Muscle layer of duodenum (tissue), 2 donors: Measurements from ENCODE around the gene ARHGEF17.

Source experiments
- H3K27ac ChIP-seq: one replicate; pipeline ENCODE4 v1.7.0; 2013; ENCODE audit warnings: mild to moderate bottlenecking, low read length
- H3K27me3 ChIP-seq: one replicate; pipeline ENCODE4 v1.7.0; 2013; ENCODE audit warnings: low read depth, mild to moderate bottlenecking, control low read depth, low read length
- H3K36me3 ChIP-seq, 2 donors: one replicate each; pipeline ENCODE4 v1.7.0; 2013; ENCODE audit warnings: low read length in 2 of 2, control low read depth in 1 of 2, mild to moderate bottlenecking in 1 of 2; ENCODE audit not compliant: insufficient read depth in 2 of 2, control insufficient read depth in 1 of 2
- H3K4me1 ChIP-seq, 2 donors: one replicate each; pipeline ENCODE4 v1.7.0; 2013; ENCODE audit warnings: low read length in 2 of 2, mild to moderate bottlenecking in 2 of 2, control low read depth in 1 of 2, moderate library complexity in 1 of 2; ENCODE audit not compliant: insufficient read depth in 2 of 2, control insufficient read depth in 1 of 2
- H3K4me3 ChIP-seq, 2 donors: one replicate each; pipeline ENCODE4 v1.7.0; 2013; ENCODE audit warnings: low read length in 2 of 2, low read depth in 1 of 2, mild to moderate bottlenecking in 1 of 2
- H3K9me3 ChIP-seq, 2 donors: one replicate each; pipeline ENCODE4 v1.7.0; 2013; ENCODE audit warnings: low read length in 2 of 2, control low read depth in 1 of 2, mild to moderate bottlenecking in 1 of 2; ENCODE audit not compliant: control insufficient read depth in 1 of 2
- donor health status: healthy.

ARHGEF17 gene

GRCh38 chr11:73310661-73311393 lies 2.8 kb downstream of the ARHGEF17 start:
- Histone ChIP-seq H3K36me3 (peaks cover 0 to 4% of the 10 kb centered on the region in 2 donors), H3K9me3 (no peaks in the 10 kb centered on the region), H3K27me3 (no peaks in the 10 kb centered on the region), H3K4me3 (peak overlapping the region; percentile 28 to 84), H3K27ac (peak overlapping the region; percentile 39), H3K4me1 (peaks cover 14 to 52% of the 10 kb centered on the region in 2 donors)

GRCh38 chr11:73311394-73311869 lies 3.4 kb downstream of the ARHGEF17 start:
- H3K9me3 ChIP-seq: no peaks in the 10 kb centered on the region
- H3K4me3 ChIP-seq: peak overlapping the region; percentile 28 to 84
- peaks cover 0 to 4% of the 10 kb centered on the region in 2 donors for H3K36me3 ChIP-seq
- no peaks in the 10 kb centered on the region for H3K27me3 ChIP-seq
- H3K4me1 ChIP-seq: peaks cover 20 to 58% of the 10 kb centered on the region in 2 donors
- peak overlapping the region; percentile 92 for H3K27ac ChIP-seq

DNA sequence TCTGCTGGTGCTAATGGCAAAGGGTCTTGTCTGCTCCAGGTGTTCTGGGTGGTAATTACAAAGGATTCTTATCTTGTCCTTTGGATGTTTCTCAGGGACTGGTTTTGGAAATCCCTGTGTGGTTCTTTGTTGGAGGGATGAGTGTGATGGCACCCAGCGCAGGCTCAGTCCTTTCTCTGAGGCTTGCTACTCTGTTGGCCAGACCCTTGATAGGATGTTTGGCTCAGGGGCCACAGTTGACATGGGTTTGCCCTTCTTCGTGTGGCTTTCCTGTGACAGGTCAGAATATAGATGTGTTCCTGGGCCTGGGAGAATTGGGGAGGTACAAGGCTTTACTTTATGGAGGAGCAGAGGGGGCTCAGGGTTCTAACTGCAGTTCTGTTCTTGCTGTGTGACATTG lies 4.0 kb downstream of the ARHGEF17 start:
- peaks cover 22 to 58% of the 10 kb centered on the region in 2 donors for H3K4me1 ChIP-seq
- no peaks in the 10 kb centered on the region for H3K9me3 ChIP-seq
- peak overlapping the region; percentile 28 to 84 for H3K4me3 ChIP-seq
- peak overlapping the region; percentile 92 for H3K27ac ChIP-seq
- no peaks in the 10 kb centered on the region for H3K27me3 ChIP-seq
- peaks cover 0 to 4% of the 10 kb centered on the region in 2 donors for H3K36me3 ChIP-seq

GRCh38 chr11:73312851-73313327 lies 4.8 kb downstream of the ARHGEF17 start:
- peak overlapping the region; percentile 92 for H3K27ac ChIP-seq
- H3K27me3 ChIP-seq: no peaks in the 10 kb centered on the region
- peaks cover 24 to 66% of the 10 kb centered on the region in 2 donors for H3K4me1 ChIP-seq
- H3K4me3 ChIP-seq: peak overlapping the region; percentile 28 to 84
- peaks cover 0 to 4% of the 10 kb centered on the region in 2 donors for H3K36me3 ChIP-seq
- no peaks in the 10 kb centered on the region for H3K9me3 ChIP-seq

- H3K4me3 ChIP-seq: peak overlapping the region; percentile 28 to 84
- H3K36me3 ChIP-seq: peaks cover 0 to 4% of the 10 kb centered on the region in 2 donors
- no peaks in the 10 kb centered on the region for H3K27me3 ChIP-seq
- H3K27ac ChIP-seq: peak overlapping the region; percentile 92
- H3K4me1 ChIP-seq: peaks cover 27 to 73% of the 10 kb centered on the region in 2 donors
- no peaks in the 10 kb centered on the region for H3K9me3 ChIP-seq
Observed at GRCh38 chr11:73313652-73314051, 5.6 kb downstream of the ARHGEF17 start.

DNA sequence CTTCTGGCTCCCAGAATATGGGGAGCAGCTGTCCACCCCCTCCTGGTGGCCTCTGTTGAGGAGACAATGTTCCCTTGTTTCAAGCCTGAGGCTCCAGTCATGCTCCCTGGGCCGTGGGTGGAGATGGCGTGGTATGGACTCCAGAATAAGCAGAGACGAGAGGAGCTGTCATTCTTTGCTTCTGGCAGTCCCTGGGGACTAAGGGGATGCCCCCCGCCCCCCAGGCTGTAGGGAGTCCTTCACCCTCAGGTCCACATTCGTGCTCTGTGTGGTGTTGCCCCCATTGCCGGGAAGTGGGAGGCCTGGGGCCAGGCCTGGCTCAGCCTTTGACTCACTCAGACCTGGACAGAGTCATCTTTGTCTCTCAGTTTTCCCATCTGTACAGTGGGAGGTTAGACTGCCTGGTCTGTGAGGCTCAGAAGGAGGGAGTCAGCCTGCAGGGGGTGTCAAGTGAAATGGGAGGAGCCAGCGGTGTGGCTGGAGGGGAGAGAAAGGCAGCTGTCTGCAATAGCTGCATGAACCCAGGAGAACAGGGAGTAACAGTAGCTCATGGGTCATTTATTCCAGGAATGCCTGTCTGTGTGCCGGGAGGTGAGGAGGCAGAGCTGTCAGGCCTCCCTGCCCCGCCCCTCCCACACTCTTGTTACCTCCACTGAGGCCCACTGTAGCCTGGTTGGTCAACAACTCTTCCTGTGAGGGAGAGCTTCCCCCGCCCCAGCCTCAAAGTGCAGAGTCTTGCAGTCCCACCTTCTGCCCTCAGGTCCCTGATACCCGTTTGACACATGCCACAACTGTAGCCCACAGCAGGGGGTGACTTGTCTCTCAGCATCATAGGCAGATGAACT lies 6.3 kb downstream of the ARHGEF17 start:
- H3K9me3 ChIP-seq: no peaks in the 10 kb centered on the region
- peaks cover 27 to 80% of the 10 kb centered on the region in 2 donors for H3K4me1 ChIP-seq
- H3K27me3 ChIP-seq: no peaks in the 10 kb centered on the region
- peak overlapping the region; percentile 92 for H3K27ac ChIP-seq
- H3K36me3 ChIP-seq: no peaks in the 10 kb centered on the region
- H3K4me3 ChIP-seq: peak overlapping the region; percentile 28 to 84

- Histone ChIP-seq H3K27ac (peak overlapping the region; percentile 92), H3K4me1 (peaks cover 27 to 85% of the 10 kb centered on the region in 2 donors), H3K36me3 (no peaks in the 10 kb centered on the region), H3K4me3 (peak overlapping the region; percentile 38 to 84), H3K27me3 (no peaks in the 10 kb centered on the region), H3K9me3 (no peaks in the 10 kb centered on the region)
Observed at GRCh38 chr11:73315293-73316020, 7.4 kb downstream of the ARHGEF17 start.

GRCh38 chr11:73316422-73316821 lies 8.3 kb downstream of the ARHGEF17 start:
- H3K4me3 ChIP-seq: peak overlapping the region in 1 of 2 donors; percentile 23
- no peaks in the 10 kb centered on the region for H3K9me3 ChIP-seq
- no peaks in the 10 kb centered on the region for H3K36me3 ChIP-seq
- H3K27ac ChIP-seq: peak overlapping the region; percentile 92
- peaks cover 32 to 86% of the 10 kb centered on the region in 2 donors for H3K4me1 ChIP-seq
- H3K27me3 ChIP-seq: no peaks in the 10 kb centered on the region

GRCh38 chr11:73317373-73317772 lies 9.3 kb downstream of the ARHGEF17 start:
- Histone ChIP-seq H3K4me3 (peak overlapping the region in 1 of 2 donors; percentile 23), H3K36me3 (no peaks in the 10 kb centered on the region), H3K27me3 (no peaks in the 10 kb centered on the region), H3K27ac (peak overlapping the region; percentile 92), H3K4me1 (peaks cover 41 to 89% of the 10 kb centered on the region in 2 donors), H3K9me3 (no peaks in the 10 kb centered on the region)

GRCh38 chr11:73317803-73318202 lies 9.7 kb downstream of the ARHGEF17 start:
- Histone ChIP-seq H3K27ac (peak overlapping the region; percentile 92), H3K4me1 (peaks cover 44 to 93% of the 10 kb centered on the region in 2 donors), H3K4me3 (peak overlapping the region in 1 of 2 donors; percentile 23), H3K36me3 (no peaks in the 10 kb centered on the region), H3K9me3 (no peaks in the 10 kb centered on the region), H3K27me3 (no peaks in the 10 kb centered on the region)
